GM23338 (cell line): Measurements from ENCODE around the gene ERC2. TPM values are rescaled to one million over a fixed set of nuclear protein-coding genes. Genes with fewer than 3 reads are reported as not detected.

Experiments
- ATAC-seq: fragments of 200-7000 bp; cut with Tn5 transposase; 3 replicates; pipeline ENCODE4 v1.9.1; 2020
- DNase-seq: peaks from one replicate; pipeline ENCODE4 v3.0.0-alpha.2; 2015; ENCODE audit warnings: low spot score
- H2AFZ ChIP-seq: fragments of 200-600 bp; sonication (generic); 2 replicates; pipeline ENCODE4 v1.8.0; 2016; ENCODE audit warnings: antibody characterized with exemption, mild to moderate bottlenecking, moderate library complexity
- H3F3A ChIP-seq: fragments of 200-600 bp; sonication (generic); replicated peaks from 2 replicates; pipeline ENCODE4 v1.8.0; 2017; ENCODE audit warnings: antibody characterized with exemption, mixed run types, low read depth
- H3K27ac ChIP-seq: fragments of 200-600 bp; sonication (generic); 2 replicates; pipeline ENCODE4 v1.6.1; 2016; ENCODE audit warnings: low read depth
- H3K27me3 ChIP-seq: fragments of 200-600 bp; sonication (generic); 2 replicates; pipeline ENCODE4 v1.8.0; 2016; ENCODE audit warnings: mild to moderate bottlenecking, mixed run types, moderate library complexity; ENCODE audit not compliant: insufficient read depth
- H3K36me3 ChIP-seq: fragments of 200-600 bp; sonication (generic); 2 replicates; pipeline ENCODE4 v1.8.0; 2016; ENCODE audit warnings: mild to moderate bottlenecking; ENCODE audit not compliant: insufficient read depth
- H3K4me1 ChIP-seq: fragments of 200-600 bp; sonication (generic); 2 replicates; pipeline ENCODE4 v1.8.0; 2016; ENCODE audit warnings: mild to moderate bottlenecking, moderate library complexity; ENCODE audit not compliant: insufficient read depth
- H3K4me2 ChIP-seq: fragments of 200-600 bp; sonication (generic); 2 replicates; pipeline ENCODE4 v1.7.1; 2017; ENCODE audit warnings: mixed run types
- H3K4me3 ChIP-seq: fragments of 200-600 bp; sonication (generic); 2 replicates; pipeline ENCODE4 v1.6.1; 2016; ENCODE audit warnings: mixed run types
- H3K79me2 ChIP-seq: fragments of 200-600 bp; sonication (generic); replicated peaks from 2 replicates; pipeline ENCODE4 v1.8.0; 2017; ENCODE audit warnings: mild to moderate bottlenecking; ENCODE audit not compliant: insufficient read depth
- H3K9me2 ChIP-seq: fragments of 200-600 bp; sonication (generic); 2 replicates; pipeline ENCODE4 v1.8.0; 2017; ENCODE audit not compliant: insufficient read depth
- H4K20me1 ChIP-seq: fragments of 200-600 bp; sonication (generic); replicated peaks from 2 replicates; pipeline ENCODE4 v1.8.0; 2017; ENCODE audit warnings: mild to moderate bottlenecking; ENCODE audit not compliant: insufficient read depth
- H3K27ac Mint-ChIP-seq: 2 replicates; pipeline ENCODE4 v1.8.0; 2020; ENCODE audit warnings: inconsistent platforms, mild to moderate bottlenecking, moderate library complexity, mixed read lengths
- H3K27me3 Mint-ChIP-seq: 3 replicates; pipeline ENCODE4 v1.8.0; 2022; ENCODE audit warnings: low read depth, mild to moderate bottlenecking, moderate library complexity, mixed read lengths, inconsistent platforms; ENCODE audit not compliant: insufficient read depth, poor library complexity
- H3K36me3 Mint-ChIP-seq: 3 replicates; pipeline ENCODE4 v1.8.0; 2021; ENCODE audit warnings: low read depth, mild to moderate bottlenecking, inconsistent platforms, moderate library complexity, mixed read lengths
- H3K4me1 Mint-ChIP-seq: 3 replicates; pipeline ENCODE4 v1.8.0; 2020; ENCODE audit warnings: mild to moderate bottlenecking, inconsistent platforms, mixed read lengths
- H3K4me3 Mint-ChIP-seq: 3 replicates; pipeline ENCODE4 v1.8.0; 2021; ENCODE audit warnings: moderate library complexity, mild to moderate bottlenecking, inconsistent platforms, mixed read lengths
- H3K9me3 Mint-ChIP-seq: 3 replicates; pipeline ENCODE4 v1.8.0; 2020; ENCODE audit warnings: moderate library complexity, mild to moderate bottlenecking, inconsistent platforms, mixed read lengths
- CREB1 ChIP-seq: fragments of 250-450 bp; sonication (Bioruptor Pico); IDR thresholded peaks from 2 replicates; pipeline ENCODE4 v1.5.0; 2020; ENCODE audit warnings: low read depth, mild to moderate bottlenecking, moderate library complexity
- ETS1 ChIP-seq: IDR thresholded peaks from 2 replicates; pipeline ENCODE4 v1.6.1; 2016; ENCODE audit warnings: antibody characterized with exemption
- EZH2 ChIP-seq: fragments of 200-600 bp; sonication (generic); IDR thresholded peaks from one replicate; pipeline ENCODE4 v1.8.0; 2017; ENCODE audit warnings: antibody characterized with exemption, mild to moderate bottlenecking, low read depth; ENCODE audit not compliant: unreplicated experiment
- EZH2phosphoT487 ChIP-seq: fragments of 200-600 bp; sonication (generic); IDR thresholded peaks from one replicate; pipeline ENCODE4 v1.8.1; 2018; ENCODE audit warnings: antibody characterized with exemption; ENCODE audit not compliant: unreplicated experiment
- JUNB ChIP-seq: IDR thresholded peaks from one replicate; pipeline ENCODE4 v1.6.1; 2016; ENCODE audit warnings: antibody characterized with exemption; ENCODE audit not compliant: unreplicated experiment
- NANOG ChIP-seq: IDR thresholded peaks from 2 replicates; pipeline ENCODE4 v1.6.1; 2016; ENCODE audit warnings: antibody characterized with exemption, borderline replicate concordance
- POLR2AphosphoS5 ChIP-seq: IDR thresholded peaks from 2 replicates; pipeline ENCODE4 v1.6.1; 2016; ENCODE audit warnings: antibody characterized with exemption, low read depth
- STAT1 ChIP-seq: IDR thresholded peaks from one replicate; pipeline ENCODE4 v1.6.1; 2016; ENCODE audit warnings: antibody characterized with exemption; ENCODE audit not compliant: unreplicated experiment
- ZNF114 ChIP-seq: fragments of 250-450 bp; sonication (Bioruptor Pico); IDR thresholded peaks from 2 replicates; pipeline ENCODE4 v1.5.0; 2020; ENCODE audit warnings: mild to moderate bottlenecking, moderate library complexity
- ZNF331 ChIP-seq: fragments of 250-450 bp; sonication (Bioruptor Pico); IDR thresholded peaks from 2 replicates; pipeline ENCODE4 v1.5.0; 2020; ENCODE audit warnings: low read depth, mild to moderate bottlenecking, moderate library complexity
- ZNF462 ChIP-seq: fragments of 250-450 bp; sonication (Bioruptor Pico); IDR thresholded peaks from 2 replicates; pipeline ENCODE4 v1.5.0; 2020; ENCODE audit warnings: mild to moderate bottlenecking, moderate library complexity
- polyA plus RNA-seq: library from polyadenylated mRNA; unstranded; fragments of >200 nt; fragmentation: Nextera tagmentation; extraction: Ambion mirVana; gene quantifications from 2 replicates; pipeline ENCODE4 v1.2.1, GENCODE V29; 2016
- total RNA-seq: library from RNA; depleted of rRNA; stranded (reverse); fragments of >200 nt; shearing (Covaris generic); gene quantifications from 2 replicates; pipeline ENCODE4 v1.2.3, GENCODE V29; 2014

The ERC2 gene
- total and polyA plus RNA-seq, 2 experiments from 2014 or later = 11.8 to 13.7 TPM

GRCh38 chr3:55477306-55478303, 990.7 kb downstream of the ERC2 start (continued):
- TF ChIP-seq ZNF462 (CRISPR knock-in tag) = no peak
- no peak for TF ChIP-seq POLR2AphosphoS5
- no peak for TF ChIP-seq NANOG
- TF ChIP-seq EZH2 = no peak

DNA sequence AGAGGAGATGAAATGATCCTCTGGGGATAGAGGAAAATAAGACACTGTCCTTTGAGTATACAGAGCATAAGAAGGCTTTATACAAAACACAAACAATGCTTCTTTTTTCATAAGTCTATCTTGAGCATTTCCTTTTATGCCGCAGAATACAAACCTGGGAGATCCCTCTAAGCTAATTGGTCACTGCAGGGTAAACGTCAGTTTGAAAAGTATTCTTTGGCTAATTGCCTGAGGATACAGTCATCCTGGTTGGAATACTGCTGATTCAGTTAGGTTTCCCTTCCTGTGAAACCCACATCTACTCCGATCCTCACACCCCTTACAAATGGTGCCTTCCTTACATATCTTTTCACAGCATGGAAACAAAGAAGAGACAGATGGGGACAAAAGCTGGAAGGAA, 991.8 kb downstream of the ERC2 start:
- Histone ChIP-seq H3K27ac (no peak overlapping the region), H3K4me3 (no peak overlapping the region), H3K27me3 (peaks cover 96% of the 10 kb centered on the region), H3K4me2 (no peak overlapping the region), H2AFZ (no peak overlapping the region), H3K9me2 (no peaks in the 10 kb centered on the region), H4K20me1 (no peaks in the 10 kb centered on the region; the same call in 1 of the 2 replicates), H3K4me1 (peaks cover 23% of the 10 kb centered on the region), H3K79me2 (no peaks in the 10 kb centered on the region), H3K36me3 (no peaks in the 10 kb centered on the region), H3F3A (peaks cover under 1% of the 10 kb centered on the region; the same call in 1 of the 2 replicates)
- Mint-ChIP-seq H3K27me3 (peaks cover 53% of the 10 kb centered on the region), H3K4me3 (no peak overlapping the region), H3K4me1 (peaks cover 15% of the 10 kb centered on the region), H3K9me3 (no peaks in the 10 kb centered on the region; the same call in 1 of the 3 replicates), H3K27ac (no peak overlapping the region), H3K36me3 (no peaks in the 10 kb centered on the region)
- TF ChIP-seq CREB1 (no peak), ZNF114 (CRISPR knock-in tag) (no peak), JUNB (no peak), EZH2phosphoT487 (no peak), NANOG (no peak), ETS1 (no peak), EZH2 (no peak), STAT1 (no peak), ZNF331 (CRISPR knock-in tag) (no peak)
- ATAC-seq (no peak), DNase-seq (no peak)
